ENCODE results near the gene GRK1.

DNA sequence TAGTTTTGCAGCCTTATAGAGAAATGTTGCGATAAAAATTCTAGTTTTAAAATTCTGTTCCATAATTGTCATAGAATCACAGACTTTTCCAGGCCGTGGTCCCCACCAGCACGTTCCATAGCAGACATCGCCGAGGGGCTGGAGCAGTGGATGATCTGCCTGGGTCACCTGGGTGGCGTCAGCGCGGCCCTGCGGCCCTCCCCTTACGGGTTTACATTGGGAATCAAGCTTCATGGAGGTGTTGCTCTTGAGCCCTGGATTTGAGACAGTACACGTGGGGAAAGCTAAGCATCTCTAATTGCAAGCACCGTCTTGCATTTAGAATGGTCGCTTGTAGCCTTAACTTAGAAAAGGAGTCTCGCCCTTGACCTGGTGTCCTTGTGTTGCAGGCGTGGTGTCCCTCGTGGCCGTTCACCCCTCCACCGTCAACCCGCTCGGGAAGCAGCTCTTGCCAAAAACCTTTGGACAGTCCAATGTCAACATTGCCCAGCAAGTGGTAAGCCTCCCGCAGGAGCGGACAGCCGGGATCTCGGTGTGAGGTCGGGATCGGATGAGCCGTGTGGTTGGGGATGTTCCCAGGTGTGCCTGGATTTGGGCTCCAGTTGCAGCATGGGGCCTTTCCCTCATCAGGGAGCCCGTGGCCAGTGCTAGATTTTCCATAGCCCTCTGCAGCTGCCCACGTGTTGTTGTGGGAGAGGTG, 44.1 kb upstream of the GRK1 start:
- TF ChIP-seq, protein P1, sequence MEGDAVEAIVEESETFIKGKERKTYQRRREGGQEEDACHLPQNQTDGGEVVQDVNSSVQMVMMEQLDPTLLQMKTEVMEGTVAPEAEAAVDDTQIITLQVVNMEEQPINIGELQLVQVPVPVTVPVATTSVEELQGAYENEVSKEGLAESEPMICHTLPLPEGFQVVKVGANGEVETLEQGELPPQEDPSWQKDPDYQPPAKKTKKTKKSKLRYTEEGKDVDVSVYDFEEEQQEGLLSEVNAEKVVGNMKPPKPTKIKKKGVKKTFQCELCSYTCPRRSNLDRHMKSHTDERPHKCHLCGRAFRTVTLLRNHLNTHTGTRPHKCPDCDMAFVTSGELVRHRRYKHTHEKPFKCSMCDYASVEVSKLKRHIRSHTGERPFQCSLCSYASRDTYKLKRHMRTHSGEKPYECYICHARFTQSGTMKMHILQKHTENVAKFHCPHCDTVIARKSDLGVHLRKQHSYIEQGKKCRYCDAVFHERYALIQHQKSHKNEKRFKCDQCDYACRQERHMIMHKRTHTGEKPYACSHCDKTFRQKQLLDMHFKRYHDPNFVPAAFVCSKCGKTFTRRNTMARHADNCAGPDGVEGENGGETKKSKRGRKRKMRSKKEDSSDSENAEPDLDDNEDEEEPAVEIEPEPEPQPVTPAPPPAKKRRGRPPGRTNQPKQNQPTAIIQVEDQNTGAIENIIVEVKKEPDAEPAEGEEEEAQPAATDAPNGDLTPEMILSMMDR (IDR thresholded peaks at IDR 0.05; ENCODE audit: insufficient read depth, low read length, poor library complexity, severe bottlenecking) = no peak
- TF ChIP-seq EZH2phosphoT487 (conservative IDR thresholded peaks at IDR 0.05; ENCODE audit: low read length) = no peak

All from SU-DHL-6 (cell line).